ENCODE measurements around the gene SUMF2.
"Not testable (repeated sequence)": the region's sequence is repeated elsewhere in the genome, so short reads cannot be mapped to it uniquely, and the experiment has no call there.

DNA sequence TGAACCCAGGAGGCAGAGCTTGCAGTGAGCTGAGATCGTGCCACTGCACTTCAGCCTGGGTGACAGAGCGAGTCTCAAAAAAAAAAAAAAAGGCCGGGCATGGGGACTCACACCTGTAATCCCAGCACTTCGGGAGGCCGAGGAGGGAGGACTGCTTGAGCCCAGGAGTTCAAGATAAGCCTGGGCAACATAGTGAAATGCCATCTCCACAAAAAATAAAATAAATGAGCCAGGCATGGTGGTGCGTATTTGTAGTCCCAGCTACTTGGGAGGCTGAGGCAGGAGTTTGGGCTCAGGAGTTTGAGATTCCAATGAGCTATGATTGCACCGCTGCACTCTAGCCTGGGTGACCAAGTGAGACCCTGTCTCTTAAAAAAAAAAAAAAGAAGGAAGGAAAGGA lies 31.5 kb upstream of the SUMF2 start:
- TF ChIP-seq YY1 (IDR thresholded peaks at IDR 0.05; ENCODE audit: insufficient read depth, insufficient read length); SUZ12 (IDR thresholded peaks at IDR 0.05; ENCODE audit: extremely low read depth, insufficient read depth, insufficient read length); ZNF274 (IDR thresholded peaks at IDR 0.05; ENCODE audit: low read depth, low read length): not testable (repeated sequence)
